ENCODE results near the gene ANKS1B.

GRCh38 chr12:99810718-99811593, 173.8 kb downstream of the ANKS1B start:
- TF ChIP-seq POLR2A (IDR thresholded peaks at IDR 0.05; ENCODE audit: low read length) (no peak), GATA1 (IDR thresholded peaks at IDR 0.05; ENCODE audit: low read depth, low read length) (no peak)

Data from erythroblast (primary cell).